Head of caudate nucleus (tissue), 42 donors: ENCODE results near the gene ABCB11.
"Not testable (repeated sequence)": the region's sequence is repeated elsewhere in the genome, so short reads cannot be mapped to it uniquely, and the experiment has no call there.

Experiments
- DNase-seq, 42 donors: peaks; one replicate each; pipeline versions ENCODE4 v3.0.0 to v3.0.0-alpha.2; 2020 to 2021; ENCODE audit warnings: mixed read lengths in 7 of 42
- intact Hi-C: fragments of 100-400 bp; cut with DNase I; formaldehyde crosslinking; loops from one replicate; pipeline ENCODE4 v1.15.0; 2022

Gene ABCB11

DNA sequence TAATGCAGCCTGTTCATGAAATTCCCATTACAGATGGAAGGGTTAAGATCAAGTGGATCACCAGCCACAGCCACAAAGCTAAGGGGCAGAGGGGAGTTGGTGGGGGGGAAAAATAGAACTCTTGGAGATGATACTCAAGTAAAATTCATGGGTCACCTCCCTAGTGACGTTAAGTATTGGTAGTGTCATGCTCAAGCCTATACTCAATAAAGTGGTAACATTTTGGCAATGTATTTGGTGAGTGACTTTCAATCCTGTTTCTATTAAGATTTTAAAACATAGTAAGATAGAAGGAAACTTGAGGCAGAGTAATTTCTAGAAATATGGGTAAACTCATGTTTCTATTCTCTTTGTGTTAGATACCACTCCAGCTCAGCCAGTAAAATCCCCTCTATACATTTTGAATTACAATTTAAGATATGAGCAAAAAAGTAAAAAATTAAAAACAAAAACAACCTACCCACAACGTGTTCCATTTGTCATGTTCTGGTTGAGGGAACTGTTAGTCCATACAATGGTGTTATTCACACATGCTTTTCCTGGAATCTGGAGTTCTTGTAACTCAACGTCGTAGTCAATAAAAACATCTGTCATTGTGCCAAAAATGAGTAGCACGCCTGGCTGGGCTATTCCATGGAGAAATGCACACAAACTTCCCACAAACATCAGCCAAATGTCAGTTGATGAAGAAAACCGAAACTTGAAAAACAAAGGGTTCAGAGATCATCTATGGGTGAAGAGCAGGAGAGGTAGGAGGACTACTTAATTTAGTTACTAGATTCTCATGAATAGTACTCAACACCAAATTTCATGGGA lies 18.1 kb downstream of the ABCB11 start:
- intact Hi-C loops: no loop called here

DNA sequence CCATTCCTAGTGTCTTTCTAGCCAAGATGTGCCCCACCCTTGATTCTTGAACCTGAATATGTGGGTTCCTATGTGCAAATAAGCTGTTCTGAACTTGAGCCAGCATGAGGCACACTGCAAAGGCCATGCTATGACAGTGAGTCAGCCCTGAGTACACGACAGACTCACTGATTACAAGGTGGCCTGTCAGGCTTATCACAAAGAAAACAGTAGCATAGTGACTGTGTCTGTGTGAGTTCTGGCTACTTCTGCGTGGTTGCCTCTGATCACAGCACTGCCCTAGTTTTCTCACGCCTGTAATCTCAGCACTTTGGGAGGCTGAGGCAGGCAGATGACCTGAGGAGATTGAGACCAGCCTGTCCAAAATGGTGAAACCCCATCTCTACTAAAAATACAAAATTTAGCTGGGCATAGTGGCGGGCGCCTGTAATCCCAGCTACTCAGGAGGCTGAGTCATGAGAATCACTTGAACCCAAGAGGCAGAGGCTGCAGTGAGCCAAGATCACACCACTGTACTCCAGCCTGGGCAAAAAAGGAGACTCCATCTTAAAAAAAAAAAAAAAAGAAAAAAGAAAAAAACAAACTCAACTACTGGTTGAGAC lies 18.8 kb downstream of the ABCB11 start:
- DNase-seq, intact Hi-C loops: not testable (repeated sequence)

More for the DNA sequence above, 18.1 kb downstream of the ABCB11 start:
- DNase-seq: no peak

DNA sequence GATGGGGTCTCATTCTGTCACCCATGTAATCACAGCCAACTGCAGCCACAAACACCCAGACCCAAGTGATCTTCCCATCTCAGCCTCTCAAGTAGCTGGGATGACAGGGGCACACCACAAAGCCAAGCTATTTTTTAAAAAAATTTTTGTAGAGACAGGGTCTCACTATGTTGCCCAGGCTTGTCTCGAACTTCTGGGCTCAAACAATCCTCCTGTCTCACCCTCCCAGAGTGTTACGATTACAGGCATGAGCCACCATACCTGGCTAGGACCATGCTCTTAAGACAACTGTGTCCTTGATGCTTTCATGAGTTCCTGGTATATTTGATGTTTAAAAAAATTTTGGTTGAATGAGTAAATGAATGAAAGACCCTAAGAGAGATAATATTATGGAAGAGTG lies 19.4 kb downstream of the ABCB11 start:
- intact Hi-C loops: no loop called here
- DNase-seq: no peak

DNA sequence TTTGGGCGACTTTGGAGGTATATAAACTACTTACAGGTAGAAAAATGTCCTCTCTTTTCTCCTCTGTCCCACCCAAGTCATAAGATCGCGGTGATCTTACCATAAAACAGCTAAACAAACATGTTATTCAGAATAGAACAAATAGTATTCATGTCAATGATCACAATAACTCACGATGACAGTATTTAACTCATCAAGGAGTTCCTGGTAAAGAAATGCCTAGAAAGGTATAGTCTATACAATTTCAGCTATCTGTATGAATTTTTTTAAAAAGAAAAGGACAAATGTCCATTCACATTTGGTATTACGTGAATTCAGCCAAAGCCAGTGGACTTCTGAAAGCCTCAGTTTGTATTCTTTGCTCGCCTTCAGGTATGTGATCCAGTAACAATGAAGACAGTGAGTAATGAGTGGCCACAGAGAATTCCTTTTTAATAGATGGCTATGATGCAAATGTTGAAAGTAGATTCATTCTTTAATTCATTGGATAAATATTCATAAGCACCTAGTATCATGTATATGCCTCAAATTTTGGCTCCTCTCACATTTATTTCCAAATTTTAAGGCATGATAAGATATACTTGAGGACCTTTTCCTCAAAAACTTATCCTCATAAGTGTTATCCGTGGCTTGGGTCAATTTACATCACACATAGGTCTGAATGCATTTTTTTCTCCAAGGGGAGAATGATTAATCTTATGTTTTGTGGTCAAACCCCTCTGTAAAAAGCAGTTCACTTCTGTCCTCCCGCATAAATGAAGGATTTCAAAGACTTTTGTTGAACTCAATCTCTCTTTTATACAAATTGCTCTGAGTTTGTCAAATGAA lies 20.3 kb downstream of the ABCB11 start:
- no peak for DNase-seq
- intact Hi-C loops: no loop called here

DNA sequence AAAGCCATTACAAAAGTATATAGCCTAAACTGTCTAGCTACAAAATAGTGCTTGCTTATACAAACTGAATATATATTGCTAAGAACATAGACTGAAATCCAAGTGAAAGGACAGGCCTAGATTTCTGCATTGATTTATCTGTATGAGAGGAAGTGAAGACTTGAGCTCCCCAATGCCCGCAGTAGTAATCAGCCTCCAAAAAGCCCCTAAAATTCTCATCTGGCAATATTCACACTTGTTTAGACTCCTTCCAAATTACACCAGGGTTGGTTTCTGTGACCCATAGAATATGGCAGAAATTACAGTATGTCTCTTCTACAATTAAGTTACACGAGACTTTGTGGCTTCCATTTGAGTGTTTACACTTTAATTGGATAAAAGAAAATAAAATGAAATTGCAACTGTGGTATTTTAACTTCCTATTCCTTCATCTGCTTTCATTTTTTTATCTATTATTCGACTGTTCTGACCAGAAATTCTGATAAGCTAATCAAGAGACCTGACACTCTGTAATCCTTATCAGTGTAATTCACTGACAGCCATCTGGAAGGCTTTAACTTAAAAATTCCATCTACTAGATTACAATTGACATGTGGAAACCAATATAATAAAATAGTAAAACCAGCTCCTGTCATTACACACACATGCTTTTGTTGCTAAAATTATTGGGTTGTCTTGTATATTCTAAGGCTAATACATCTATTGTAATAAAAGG lies 21.1 kb downstream of the ABCB11 start:
- no peak for DNase-seq
- intact Hi-C loops: no loop called here

DNA sequence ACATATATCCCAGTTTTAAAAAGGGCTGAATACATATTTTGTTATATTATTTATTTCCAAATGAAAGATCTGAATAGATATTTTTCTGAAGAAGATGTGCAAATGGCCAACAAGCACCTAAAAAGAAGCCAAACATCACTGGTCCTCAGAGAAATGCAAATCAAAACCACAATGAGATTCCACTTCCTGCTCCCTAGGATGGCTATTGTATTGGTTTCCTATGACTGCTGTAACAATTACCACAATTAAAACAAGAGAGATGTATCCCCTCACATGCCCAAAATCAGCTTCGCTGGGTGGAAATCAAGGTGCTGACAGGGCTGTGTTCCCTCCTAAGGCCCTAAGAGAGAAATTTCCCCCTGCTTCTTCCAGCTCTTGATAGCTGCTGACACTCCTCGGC lies 23.2 kb downstream of the ABCB11 start:
- DNase-seq: no peak
- intact Hi-C loops: no loop called here

DNA sequence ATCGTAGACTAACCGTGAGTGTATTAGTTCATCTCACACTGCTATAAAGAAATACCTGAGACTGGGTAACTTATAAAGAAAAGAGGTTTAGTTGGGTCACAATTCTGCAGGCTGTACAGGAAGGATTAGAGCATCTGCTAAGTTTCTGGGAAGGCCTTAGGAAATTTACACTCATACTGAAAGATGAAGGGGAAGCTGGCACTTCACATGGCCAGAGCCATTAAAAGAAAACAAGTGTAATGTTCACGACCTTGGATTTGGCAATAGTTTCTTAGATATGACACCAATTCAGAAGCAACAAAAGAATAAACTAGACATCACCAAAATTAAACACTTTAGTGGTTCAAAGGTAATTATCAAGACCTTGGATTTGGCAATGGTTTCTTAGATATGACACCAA lies 23.8 kb downstream of the ABCB11 start:
- no peak for DNase-seq

DNA sequence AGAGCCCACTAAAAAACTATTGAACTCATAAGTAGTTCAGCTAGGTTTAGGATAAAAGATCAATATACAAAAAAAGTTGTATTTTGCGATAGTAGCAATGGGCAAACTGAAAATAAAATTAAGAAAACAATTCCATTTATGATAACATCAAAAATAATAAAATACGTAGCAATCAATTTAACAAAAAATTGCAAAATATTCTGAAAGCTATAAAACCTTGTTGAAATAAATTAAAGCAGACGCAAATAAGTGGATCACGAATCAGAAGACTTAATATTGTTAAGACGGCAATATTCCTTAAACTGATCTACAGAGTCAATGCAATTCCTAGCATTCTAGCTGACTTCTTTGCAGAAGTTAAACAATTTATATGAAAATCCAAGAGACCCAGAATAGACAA lies 24.5 kb downstream of the ABCB11 start:
- intact Hi-C loops: no loop called here
- DNase-seq: no peak

More for the DNA sequence above, 23.8 kb downstream of the ABCB11 start:
- intact Hi-C loops: no loop called here

DNA sequence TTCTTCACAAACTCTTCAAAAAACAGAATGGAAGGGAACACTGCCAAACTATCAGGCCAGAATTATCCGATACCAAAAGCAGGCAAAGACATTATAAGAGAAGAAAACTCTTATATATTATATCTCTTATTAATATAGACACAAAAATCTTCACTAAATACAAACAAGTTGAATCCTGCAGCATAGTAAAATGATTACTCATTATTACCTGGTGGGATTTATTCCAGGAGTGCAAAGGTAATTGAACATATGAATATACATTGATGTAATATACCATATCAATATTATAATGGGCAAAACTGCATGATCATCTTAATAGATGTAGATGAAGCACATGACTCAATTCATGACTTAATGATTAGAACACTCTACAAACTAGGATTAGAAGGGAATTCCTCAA lies 25.1 kb downstream of the ABCB11 start:
- intact Hi-C loops: no loop called here
- DNase-seq: no peak

DNA sequence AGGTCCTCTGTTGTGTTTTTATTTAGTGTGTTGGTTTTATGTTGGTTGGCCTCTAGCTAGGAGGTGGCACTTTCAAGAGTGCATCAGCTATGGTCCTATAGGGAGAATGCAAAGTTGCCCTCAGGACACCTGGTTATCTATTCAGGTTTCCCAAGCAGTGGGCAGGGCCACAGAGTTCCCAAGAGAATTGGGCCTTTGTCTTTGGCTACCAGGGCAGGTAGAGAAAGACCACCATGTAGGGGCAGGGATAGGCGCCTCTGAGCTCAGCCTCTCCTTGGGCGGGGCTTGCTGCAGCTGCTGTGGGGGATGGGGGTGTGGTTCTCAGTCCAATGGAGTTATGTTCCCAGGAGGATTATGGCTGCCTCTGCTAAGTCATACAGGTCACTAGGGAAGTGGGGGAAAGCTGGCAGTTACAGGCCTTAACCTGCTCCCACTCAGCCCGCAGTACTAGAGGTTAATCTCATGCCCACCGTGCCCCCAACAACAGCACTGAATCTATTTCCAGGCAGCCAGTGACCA lies 26.0 kb downstream of the ABCB11 start:
- intact Hi-C loops: no loop called here
- no peak for DNase-seq

DNA sequence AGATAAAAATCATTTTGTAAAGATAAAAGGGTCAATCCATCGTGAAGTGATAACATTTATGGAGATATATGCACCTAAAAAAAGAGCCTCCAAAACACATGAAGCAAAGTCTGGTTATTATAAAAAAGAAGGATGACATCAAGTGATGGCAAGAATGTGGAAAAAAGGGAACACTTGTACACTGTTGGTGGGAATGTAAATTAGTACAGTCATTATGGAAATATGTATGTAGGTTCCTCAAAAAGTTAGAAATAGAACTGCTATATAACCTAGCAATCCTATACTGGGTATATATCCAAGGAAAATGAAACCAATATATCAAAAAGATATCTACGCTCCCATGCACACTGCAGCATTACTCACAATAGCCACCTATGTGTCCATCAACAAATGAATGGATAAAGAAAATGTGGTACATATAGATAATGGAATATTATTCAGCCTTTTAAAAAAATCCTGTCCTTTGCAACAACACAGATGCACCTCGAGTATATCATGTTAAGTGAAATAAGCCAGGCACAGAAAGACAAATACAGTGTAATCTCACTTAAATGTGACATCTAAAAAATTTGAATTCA lies 28.9 kb downstream of the ABCB11 start:
- intact Hi-C loops: no loop called here
- no peak for DNase-seq

DNA sequence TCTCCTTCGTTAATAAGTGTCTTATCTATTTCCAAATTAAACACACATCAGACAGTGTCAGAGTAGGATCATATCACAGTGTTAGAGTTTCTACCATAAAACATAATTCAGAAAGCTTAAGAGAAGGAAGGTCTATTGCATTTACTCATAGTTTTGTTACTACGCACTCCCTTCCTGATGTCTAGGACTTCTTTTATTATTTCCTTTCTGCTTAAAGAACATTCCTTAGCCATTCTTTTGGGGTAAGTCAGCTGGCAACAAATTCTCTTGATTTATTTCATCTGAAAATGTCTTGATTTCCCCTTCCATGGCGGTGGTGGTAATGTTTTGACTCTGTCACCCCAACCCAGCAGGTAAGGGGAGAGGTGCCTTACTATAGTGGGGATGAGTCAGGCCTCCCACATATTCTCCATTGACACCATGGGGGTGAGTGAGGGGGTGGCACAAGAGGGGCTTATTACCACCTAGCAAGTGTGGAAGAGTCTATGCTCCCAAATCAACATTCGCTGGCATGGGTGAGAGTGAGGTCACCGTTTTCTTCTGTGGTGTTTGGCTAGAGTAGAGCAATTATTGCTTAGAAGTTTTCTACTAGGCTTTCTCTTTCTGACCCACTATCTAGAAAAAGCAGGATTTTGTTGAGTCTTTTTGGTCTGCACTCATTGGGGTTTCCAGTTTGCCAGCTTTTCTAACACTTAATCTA lies 29.9 kb downstream of the ABCB11 start:
- DNase-seq: peak in 2 of 42 donors; percentile 7 to 25
- intact Hi-C loops: no loop called here

DNA sequence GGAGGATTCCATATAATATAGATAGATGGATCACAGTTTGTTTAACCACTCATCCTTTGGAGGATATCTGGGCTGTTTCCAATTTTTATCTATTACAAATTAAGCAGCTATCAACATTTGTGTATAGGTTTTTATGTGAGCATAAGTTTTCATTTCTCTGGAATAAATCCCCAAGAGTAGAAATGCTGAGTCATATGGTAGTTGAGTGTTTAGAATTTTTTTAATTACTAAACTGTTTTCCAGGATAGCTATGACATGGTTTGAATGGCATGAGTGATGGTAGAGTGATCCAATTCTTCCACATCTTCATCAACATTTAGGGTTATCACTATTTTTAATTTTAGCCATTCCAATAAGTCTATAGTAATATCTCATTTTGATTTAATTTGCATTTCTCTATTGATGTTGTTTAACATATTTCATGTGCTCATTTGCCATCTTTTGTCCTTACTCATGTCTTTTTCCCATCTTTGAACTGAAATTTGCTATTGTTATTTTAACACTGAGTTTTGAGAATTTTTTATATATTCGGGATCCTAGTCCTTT lies 31.4 kb downstream of the ABCB11 start:
- no peak for DNase-seq
- intact Hi-C loops: no loop called here

DNA sequence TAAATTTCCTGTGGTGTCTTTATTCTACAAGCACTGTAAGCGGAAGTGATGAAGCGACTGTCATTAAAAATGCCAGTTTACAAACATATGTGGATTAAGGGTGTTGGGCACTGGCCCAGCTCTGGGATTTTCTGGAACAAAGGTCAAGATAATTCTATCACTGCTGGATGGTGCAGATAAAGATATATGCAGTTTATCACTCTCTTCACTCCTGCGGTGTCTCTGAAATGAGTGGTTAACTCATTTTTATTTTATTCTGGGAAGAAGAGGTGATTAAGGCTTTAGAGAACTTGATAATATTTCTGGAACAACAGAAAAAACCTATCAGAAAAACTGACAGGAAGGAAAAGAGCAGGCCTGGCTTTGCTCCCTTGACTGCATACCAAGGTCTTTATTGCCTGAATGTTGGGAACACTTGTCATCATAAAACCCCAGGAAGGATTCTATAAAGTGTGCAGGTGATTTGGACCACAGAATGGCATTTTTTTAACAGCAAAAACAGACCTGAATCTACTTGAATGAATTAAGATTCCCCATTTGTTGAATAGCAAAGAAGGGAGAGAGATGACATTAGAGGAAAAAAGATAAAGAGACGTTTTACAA lies 32.4 kb downstream of the ABCB11 start:
- intact Hi-C loops: no loop called here
- no peak for DNase-seq

DNA sequence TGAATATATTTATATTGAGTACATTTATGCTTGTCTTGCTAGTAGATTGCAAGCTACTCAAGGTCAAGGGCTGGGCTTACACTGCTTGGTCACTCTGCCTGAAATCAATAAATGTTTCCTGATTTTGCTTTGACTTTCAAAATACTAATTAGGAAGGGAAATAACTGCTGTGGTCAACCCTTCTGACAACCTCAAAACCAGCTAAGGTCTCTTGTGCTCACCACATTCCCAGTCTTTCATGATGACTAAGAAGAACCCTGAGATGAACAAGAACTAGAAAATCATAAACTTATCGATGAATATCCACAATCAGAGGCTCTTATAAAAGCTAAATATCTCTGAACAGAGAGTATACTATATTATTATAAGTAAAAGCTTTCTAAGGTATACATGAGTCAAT lies 33.3 kb downstream of the ABCB11 start:
- intact Hi-C loops: no loop called here
- no peak for DNase-seq

DNA sequence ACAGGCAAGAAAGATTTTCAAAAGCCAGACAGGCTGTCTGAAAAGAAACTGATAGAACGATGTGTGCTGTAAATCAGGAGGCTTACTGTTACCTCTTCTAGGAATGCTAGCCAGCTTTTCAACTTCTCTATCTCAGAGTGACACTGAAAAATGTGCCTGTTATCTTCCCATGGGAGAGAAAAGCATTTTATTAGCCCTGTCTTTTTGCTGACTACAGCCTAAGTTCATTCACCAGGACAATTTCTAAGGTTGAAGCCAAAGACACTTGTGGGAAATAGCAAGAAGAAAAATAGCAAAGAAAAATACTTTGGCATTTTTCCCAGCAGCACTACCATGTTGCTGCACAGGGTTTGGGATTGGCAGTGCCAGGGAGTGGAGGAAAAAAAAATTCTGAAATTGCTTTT lies 34.0 kb downstream of the ABCB11 start:
- intact Hi-C loops: no loop called here

DNA sequence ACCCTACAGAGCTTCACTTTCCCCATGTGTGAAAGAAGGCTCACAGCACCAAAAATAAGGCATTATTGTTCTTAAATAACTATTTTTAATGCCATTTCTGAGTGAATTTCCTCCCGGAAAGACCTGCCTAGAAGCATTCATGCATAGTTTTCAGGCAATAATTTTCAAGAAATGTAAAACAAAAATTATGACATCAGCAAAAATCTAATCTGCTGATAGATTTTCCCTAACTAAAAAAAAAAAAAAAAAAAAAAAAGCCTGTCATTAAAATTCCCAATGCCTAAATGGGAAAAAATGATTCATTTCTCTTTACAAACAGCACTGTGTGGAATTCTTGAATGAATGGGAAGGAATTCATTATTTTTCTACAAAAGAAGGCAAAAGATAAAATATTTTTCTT lies 35.4 kb downstream of the ABCB11 start:
- DNase-seq: no peak
- intact Hi-C loops: no loop called here

More for the DNA sequence above, 34.0 kb downstream of the ABCB11 start:
- DNase-seq: no peak

DNA sequence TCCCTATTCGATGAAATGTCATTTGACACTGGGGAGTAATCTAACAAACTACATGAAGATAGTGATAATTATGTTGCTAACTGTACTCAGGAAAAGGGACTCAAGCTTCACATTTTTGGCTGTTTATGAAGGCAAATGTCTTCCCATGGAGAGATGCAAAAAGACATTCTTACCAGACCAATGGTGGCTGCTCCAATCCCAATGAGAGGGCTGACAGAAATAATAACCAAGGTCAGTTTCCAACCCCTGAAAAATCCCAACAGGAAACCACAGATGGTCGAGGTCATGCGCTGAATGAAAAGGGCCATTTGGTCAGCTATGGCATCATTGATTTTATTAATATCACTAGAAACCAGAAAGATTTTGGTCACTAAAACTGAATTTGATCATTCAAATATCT lies 37.6 kb downstream of the ABCB11 start:
- DNase-seq: no peak
- intact Hi-C loops: no loop called here
